HEK293T (cell line): Measurements from ENCODE around the gene TRIM62.

Source experiments
- BHLHE40 ChIP-seq: fragments of 450-650 bp; IDR thresholded peaks from 2 replicates; pipeline ENCODE4 v1.6.1; 2016; ENCODE audit warnings: mild to moderate bottlenecking, moderate library complexity, borderline replicate concordance
- CTBP1 ChIP-seq: fragments of 450-650 bp; IDR thresholded peaks from 2 replicates; pipeline ENCODE4 v1.6.1; 2016; ENCODE audit warnings: borderline replicate concordance
- FOXA1 ChIP-seq: fragments of 450-650 bp; IDR thresholded peaks from 2 replicates; pipeline ENCODE4 v1.6.1; 2016; ENCODE audit warnings: mild to moderate bottlenecking
- FOXM1 ChIP-seq: fragments of 450-650 bp; IDR thresholded peaks from 2 replicates; pipeline ENCODE4 v1.6.1; 2017; ENCODE audit warnings: mild to moderate bottlenecking, borderline replicate concordance
- HDGF ChIP-seq: fragments of 450-650 bp; IDR thresholded peaks from 2 replicates; pipeline ENCODE4 v1.6.1; 2017; ENCODE audit warnings: antibody characterized with exemption, borderline replicate concordance
- NFRKB ChIP-seq: fragments of 450-650 bp; IDR thresholded peaks from 2 replicates; pipeline ENCODE4 v1.6.1; 2016; ENCODE audit warnings: mild to moderate bottlenecking, moderate library complexity
- SP1 ChIP-seq: fragments of 450-650 bp; IDR thresholded peaks from 2 replicates; pipeline ENCODE4 v1.6.1; 2017
- TF ChIP-seq, protein P1 (sequence below): fragments of 450-650 bp; IDR thresholded peaks from 2 replicates; pipeline ENCODE4 v1.6.1; 2016

GRCh38 chr1:33132549-33132948, 49.3 kb downstream of the TRIM62 start:
- TF ChIP-seq, protein P1, sequence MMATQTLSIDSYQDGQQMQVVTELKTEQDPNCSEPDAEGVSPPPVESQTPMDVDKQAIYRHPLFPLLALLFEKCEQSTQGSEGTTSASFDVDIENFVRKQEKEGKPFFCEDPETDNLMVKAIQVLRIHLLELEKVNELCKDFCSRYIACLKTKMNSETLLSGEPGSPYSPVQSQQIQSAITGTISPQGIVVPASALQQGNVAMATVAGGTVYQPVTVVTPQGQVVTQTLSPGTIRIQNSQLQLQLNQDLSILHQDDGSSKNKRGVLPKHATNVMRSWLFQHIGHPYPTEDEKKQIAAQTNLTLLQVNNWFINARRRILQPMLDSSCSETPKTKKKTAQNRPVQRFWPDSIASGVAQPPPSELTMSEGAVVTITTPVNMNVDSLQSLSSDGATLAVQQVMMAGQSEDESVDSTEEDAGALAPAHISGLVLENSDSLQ, result no peak
- TF ChIP-seq NFRKB (no peak), HDGF (no peak), FOXM1 (no peak), CTBP1 (no peak), BHLHE40 (no peak), FOXA1 (no peak), SP1 (no peak)
